GM19395 (cell line): ENCODE results near the gene TMEM9.
A peak's percentile ranks its signal among the peaks of the same experiment; 100 is the strongest.

Source experiments
- ATAC-seq: cut with Tn5 transposase; IDR thresholded peaks from one replicate; pipeline ENCODE4 v1.9.1; 2021; ENCODE audit warnings: mild to moderate bottlenecking, moderate library complexity; ENCODE audit not compliant: unreplicated experiment

Gene TMEM9

DNA sequence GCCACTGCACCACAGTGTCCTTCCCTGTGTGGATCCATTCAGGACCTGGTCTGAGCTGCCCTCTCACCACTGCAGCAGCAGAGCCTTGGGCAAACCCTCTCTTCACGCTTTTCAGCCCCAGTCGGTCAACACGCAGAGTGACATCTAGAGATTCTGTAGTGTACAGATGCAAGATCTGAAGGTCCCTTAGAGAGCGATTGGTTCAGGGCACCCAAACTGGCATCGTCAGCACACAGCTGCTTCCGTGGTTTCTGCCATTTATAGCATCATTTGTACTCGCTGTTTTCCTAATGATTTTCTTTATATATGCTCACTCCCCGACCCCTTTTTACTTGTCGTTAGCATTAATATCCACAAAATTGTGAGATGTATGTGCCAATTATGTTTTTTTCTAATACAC lies 25.8 kb downstream of the TMEM9 start:
- no peak for ATAC-seq

DNA sequence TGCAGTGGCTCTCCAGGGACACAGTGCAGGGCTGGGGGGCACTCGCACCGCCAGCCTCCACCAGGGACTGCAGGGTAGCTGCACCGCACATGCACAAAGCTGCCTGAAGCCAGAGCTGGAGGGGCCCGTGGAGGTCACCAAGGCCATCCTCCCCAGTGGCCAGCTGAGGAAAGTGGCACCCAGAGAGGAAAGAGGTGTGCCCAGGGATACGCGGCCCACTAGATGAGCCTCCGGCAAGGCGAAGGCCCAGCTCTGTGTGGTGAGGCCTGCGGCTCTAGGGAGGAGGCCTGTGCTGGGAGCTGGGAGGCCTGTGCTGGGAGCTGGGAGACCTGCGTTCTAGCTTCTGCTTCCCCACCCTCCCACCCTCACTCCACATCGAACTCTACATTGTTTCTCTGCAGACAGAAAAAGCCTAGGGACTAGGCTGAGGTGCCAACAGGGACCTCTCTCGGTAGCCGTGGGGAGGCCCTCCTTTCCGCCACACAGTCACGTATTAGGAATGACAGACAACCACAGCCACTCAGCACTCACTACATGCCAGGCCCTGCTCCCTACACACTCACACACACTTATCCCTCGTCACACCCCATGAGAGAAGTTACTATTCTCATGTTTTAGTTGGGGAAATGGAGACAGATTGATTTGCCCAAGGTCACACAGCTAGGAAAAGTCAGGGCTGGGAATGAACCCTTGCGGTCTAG lies 26.4 kb downstream of the TMEM9 start:
- ATAC-seq, result no peak

- no peak for ATAC-seq
These were observed 27.2 kb downstream of the TMEM9 start, which contains the start of gene ASCL5 for GRCh38 chr1:201126832-201127754. Gene ASCL5, minus strand, starts transcription at chr1:201127184. Its CDS starts 11,812 bp downstream, at chr1:201115372.

DNA sequence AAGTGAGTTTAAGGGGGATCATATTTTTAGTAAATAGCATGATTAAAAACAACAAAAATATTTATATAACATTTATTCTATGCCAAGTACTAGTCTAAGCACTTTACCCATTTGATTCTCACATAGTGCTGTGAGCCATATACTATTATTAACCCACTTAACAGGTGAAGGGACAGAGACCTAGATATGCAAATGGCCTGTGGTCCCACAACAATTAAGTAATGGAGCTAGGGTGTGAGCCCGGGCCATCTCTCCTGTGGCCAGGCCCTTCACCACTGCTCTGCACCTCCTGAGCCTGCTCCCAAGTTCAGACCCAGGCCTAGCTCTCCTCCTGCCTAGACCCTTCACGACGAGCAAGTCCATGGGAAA lies 27.8 kb downstream of the TMEM9 start:
- no peak for ATAC-seq

- ATAC-seq, result no peak
These were observed 28.5 kb downstream of the TMEM9 start for GRCh38 chr1:201125800-201126199.

GRCh38 chr1:201125019-201125418 lies 29.3 kb downstream of the TMEM9 start:
- ATAC-seq, result no peak

- ATAC-seq, result no peak
These were observed 30.4 kb downstream of the TMEM9 start for GRCh38 chr1:201123866-201124265.

GRCh38 chr1:201122321-201122957 lies 31.8 kb downstream of the TMEM9 start:
- no peak for ATAC-seq

- ATAC-seq, result no peak
These were observed 34.8 kb downstream of the TMEM9 start for GRCh38 chr1:201119206-201120197.

- no peak for ATAC-seq
These were observed 38.2 kb downstream of the TMEM9 start for GRCh38 chr1:201116091-201116490.

GRCh38 chr1:201115390-201115937 lies 38.8 kb downstream of the TMEM9 start:
- ATAC-seq, result no peak

GRCh38 chr1:201114245-201115131 lies 39.8 kb downstream of the TMEM9 start:
- ATAC-seq, result peak; percentile 93

DNA sequence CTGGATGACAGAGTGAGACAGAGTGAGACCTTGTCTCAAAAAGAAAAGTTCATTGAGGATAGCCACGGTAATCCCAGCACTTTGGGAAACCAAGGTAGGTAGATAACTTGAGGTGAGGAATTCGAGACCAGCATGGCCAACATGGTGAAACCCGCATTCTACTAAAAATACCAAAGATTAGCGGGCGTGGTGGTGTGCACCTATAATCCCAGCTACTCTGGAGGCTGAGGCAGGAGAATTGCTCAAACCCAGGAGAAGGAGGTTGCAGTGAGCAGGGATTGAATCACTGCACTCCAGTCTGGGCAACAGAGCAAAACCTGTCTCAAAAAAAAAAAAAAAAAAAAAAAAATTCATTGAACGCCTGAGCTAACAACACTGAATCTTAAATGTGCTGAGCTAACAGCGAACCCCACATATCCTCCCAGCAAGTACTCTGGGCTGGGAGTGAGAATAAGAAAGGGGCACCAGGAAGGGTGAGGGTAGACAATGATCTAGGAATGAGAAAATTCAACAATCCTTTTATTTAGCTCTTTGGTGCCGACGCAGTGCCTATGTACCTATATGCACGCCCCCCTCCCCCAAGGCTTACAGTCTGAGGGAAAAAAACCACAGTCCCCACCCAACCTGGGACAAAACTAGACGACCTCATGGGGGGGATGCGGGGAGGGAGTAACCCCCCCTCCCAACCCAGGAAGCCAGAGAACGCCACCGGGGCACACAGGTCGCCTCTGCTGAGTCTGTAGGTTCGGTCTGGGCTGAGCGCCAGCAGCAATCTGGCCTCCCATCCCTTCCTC lies 40.6 kb downstream of the TMEM9 start:
- no peak for ATAC-seq

DNA sequence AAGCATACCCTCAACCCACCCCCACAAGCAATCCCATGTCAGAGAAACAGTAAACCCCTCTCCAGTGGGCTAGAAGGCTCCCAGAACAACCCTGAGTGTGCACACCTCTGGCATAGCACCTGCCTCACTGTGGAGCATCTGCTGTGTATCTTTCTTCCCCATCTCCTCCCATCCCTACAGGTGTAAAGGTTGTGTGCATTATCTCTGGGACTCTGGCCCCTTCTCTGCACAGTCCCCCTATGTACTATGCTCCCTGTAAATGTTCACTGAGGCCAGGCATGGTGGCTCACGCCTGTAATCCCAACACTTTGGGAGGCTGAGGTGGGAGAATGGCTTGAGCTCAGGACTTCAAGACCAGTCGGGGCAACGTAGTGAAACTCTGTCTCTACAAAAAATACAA lies 41.3 kb downstream of the TMEM9 start:
- no peak for ATAC-seq

GRCh38 chr1:201112173-201112731 lies 42.0 kb downstream of the TMEM9 start, which contains the start of gene CACNA1S:
Gene CACNA1S, minus strand, starts transcription at chr1:201112426. Its CDS starts 87 bp downstream, at chr1:201112339.
- ATAC-seq, result no peak

GRCh38 chr1:201111672-201112071 lies 42.6 kb downstream of the TMEM9 start:
- ATAC-seq, result no peak

DNA sequence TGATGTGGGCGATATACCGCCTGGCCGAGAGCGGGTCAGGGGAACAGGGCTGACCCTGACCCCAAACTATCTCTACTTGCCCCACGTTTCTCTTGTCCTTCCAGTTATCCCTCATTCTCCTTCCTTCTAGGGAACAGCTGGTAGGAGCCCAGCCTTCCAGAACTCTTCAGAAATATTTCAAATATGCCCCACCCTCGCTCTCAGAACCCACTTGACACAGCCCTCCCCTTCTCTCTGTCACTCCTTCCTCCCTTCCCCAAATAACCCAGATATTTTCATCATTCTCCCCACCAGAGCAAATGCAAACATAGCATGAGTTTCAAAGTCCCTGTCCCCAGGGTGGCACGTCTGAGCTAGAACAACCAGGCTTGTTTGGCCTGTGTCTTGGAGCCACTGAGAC lies 43.1 kb downstream of the TMEM9 start:
- no peak for ATAC-seq

DNA sequence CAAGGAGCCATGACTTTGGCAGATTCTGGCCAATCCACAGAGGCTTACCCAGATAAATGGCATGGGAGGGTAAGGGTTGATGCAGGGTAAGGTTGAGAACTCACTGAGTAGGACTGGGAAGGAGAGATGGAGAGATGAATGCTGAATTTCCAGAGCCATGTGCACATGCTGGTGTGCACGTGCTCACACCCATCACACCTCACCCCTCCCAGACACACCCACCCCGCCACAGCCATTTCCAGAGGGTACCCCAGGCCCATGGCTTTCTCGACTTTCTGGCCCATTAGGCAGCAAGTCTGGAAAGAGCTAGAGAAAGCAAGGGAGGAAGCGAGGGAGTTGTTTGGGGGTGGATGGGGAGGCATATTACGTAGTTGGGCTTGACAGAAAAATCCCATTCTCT lies 43.7 kb downstream of the TMEM9 start:
- no peak for ATAC-seq
